GM18873 (cell line): ENCODE data around the gene OSBPL2.

Source experiments
- ATAC-seq: cut with Tn5 transposase; IDR thresholded peaks from one replicate; pipeline ENCODE4 v1.9.1; 2021; ENCODE audit warnings: mild to moderate bottlenecking, moderate library complexity, moderate number of reproducible peaks; ENCODE audit not compliant: unreplicated experiment, low FRiP score

OSBPL2 gene

DNA sequence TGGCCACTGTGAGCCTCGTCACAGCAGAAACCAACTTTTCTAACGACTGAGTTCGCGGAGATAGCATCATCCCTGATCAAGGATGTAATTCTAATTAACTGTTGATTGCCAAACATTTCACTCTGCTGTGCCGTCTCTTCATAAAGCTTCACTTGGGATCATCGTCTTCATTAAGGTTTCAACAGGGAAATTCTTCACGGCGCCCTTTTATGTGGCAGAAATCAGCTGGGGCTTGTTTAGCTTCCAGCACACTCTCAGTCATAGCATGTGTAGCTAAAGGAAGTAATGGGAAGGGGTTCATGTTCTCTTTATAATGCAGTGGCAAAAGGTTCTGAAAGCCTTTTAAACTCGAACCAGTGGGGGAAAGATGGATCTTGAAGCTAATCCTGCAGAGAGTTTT is 55.6 kb downstream of the OSBPL2 start:
- no peak for ATAC-seq

DNA sequence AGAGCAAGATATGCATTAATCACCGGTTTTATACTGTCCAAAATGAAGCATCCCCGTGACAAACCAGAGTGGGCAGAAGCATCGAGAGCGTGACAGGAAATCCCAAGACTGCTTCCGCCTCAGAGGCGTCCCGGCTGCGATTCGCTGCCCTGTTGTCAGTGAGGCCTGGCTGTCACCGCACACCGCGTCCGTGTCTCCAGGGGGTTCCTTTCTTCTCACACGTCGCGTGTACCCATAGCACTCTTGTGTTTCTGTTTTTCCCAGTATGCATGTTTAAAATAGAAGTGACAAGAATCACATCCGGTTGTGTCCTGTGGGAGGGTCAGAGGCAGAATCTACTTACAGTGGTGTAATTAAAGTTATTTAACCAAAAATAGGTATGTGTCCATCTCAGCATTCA is 56.2 kb downstream of the OSBPL2 start:
- ATAC-seq, result no peak

DNA sequence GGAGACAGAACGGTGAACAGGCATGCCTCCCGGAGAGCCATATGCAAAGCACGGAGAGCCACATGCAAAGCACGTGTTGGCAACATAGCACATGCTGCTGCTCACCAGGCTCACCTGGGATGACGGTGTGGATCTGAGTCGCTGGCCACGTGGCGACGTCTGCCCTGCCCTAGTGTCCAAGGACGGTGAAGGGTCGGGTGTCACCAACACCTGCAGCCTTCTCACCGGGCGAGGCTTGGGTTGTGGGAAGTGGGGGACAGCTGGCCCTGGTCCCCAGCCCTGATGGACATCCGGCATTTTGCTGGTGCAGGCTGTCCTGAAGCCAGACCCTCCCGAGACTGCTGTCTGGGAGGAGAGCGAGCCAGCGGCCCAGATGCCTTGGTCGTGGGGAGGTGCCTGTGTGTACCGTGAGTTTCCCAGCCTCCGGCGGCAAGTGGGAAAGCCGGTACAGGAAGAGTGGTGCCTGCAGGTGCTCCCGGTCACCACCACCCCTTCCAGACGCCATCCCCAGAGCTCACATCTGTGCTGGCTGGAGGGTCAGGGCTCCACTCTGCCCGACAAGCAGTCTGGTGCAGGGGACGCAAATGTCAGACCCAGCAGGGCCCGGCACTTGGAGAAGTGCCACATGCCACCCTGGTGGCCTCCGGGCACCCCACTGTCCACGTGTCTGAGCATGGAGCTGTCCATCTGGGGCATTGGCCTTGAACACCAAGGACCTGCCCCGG is 58.6 kb downstream of the OSBPL2 start:
- no peak for ATAC-seq

DNA sequence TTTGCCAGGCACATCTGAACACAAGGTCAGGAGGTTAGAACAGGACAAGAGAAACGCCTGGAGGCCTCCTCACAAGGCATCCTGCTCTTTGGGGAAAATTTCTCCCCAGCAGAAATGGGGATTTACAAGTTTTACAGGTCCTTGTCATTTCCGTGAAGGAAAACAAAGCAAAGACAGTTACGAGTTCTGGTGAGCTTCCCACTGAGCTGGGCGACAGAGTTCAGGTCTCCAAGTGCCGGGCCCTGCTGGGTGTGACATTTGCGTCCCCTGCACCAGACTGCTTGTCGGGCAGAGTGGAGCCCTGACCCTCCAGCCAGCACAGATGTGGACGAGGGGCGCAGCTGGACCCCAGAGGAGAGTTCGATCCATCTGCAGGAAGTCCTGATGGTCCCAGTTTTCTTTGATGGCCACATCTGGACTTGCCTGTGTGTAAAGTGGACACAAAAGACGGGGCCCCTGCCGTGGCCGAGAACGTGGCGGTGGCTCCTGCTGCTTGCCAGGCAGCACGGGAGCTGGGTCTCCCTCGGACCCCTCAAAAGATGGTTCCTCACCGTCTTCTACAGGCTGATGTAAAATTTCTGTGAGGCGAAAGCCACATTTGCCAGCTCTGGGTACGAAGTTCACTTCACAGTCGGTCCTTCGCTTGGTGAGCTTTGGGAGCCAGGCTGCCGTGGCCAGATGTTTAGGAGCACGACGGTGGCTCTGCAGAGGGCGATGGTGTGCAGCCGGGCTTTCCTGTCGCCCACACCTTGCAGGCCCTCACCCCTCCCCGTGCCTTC is 59.3 kb downstream of the OSBPL2 start:
- ATAC-seq, result no peak

DNA sequence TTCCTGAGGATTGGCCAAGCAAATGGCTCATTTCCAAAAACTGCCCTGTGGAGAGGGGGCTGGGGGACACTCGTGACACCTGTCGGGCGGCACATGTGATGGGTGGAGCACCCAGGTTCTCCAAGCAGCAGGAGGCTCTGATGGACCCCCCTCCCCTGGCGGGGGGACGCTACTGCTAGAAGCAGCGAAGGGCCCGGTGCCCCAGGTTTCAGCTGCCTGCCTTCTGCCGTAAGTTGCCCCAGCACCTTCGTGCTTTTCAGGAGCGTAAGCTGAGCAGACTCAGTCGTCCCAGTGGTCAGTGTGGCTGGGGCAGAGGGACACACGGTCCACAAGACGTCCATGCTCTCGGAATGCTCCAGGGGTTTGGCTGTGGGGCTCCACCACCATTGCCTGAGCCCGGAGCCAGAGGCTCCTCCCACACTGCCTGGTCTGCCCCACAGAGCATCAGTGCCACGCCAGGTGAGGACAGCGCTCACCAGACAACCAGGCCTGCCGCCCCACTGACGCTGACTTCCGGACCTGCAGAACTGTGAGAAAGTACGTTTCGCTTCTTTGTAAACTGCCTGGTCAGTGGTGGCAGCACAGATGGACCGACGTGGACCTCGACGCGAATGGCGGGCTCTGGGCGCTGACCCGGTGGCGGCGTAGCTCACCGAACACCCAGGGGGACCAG is 60.4 kb downstream of the OSBPL2 start:
- ATAC-seq, result no peak

DNA sequence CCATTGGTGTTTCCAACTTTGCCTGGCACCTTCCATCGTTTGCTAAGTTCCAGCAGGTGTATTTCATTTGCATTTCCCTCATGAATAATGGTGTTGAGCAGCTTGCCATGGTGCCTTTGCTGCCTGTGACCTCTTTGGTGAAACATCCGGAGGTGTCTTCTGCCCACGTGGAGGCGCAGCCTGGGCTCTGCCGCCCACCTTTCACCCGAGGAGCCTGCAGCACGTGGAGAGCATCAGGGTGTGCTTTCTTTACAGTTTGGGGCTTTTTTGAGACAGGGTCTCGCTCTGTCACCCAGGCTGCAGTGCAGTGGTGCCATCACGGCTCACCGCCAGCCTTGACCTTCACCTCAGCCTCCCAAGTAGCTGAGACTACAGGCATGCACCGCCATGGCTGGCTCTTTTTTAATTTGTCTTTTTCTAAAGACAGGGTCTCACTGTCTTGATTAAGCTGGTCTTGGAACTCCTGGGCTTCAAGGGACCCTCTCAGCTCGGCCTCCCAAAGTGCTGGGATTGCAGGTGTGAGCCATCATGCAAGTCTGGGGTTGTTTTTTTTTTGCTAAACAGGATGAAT is 61.4 kb downstream of the OSBPL2 start:
- no peak for ATAC-seq

DNA sequence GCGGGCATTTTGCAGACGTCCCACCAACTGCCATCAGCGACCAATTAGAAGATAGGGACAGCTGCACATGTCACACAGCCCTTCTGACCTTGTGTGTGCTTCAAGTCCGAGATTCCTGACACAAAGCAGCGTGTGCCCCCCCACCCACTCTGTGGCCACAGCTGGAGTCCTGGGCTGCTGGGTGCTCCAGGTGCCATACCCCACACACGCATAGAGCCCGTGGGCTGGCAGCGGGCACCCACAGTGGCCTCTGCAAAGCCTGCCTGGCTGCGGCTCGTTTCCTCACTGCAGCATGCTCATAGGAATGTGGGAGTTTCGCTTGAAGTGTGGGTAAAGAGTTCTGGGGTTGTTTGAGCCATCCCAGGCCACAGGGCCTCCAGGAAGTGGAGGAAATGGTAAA is 62.0 kb downstream of the OSBPL2 start:
- no peak for ATAC-seq

DNA sequence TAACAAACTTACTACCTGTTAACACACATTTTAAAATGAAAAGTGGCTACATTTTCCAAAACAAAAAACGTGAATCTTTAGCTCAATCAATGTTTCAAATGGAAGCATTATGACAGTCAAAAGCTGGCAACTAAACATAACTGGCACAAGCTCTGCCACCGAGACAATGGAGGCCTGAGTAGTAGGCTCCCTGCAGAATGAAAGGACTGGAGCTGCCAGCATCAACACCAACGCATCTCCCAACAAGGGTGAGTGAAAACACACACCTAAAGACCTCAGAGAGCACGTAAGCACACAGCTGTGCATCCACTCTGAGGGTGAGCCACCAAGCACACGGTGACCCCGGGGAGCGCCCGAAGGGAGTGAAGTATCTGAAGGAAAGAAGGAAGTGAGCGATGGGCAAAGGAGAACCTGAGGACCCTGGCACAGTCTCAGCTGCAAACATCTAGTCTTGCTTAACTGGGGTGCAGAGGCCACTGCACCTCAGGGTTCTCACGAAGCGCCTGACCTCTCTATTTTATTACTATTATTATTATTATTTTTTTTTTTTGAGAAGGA is 62.9 kb downstream of the OSBPL2 start:
- ATAC-seq, result no peak

DNA sequence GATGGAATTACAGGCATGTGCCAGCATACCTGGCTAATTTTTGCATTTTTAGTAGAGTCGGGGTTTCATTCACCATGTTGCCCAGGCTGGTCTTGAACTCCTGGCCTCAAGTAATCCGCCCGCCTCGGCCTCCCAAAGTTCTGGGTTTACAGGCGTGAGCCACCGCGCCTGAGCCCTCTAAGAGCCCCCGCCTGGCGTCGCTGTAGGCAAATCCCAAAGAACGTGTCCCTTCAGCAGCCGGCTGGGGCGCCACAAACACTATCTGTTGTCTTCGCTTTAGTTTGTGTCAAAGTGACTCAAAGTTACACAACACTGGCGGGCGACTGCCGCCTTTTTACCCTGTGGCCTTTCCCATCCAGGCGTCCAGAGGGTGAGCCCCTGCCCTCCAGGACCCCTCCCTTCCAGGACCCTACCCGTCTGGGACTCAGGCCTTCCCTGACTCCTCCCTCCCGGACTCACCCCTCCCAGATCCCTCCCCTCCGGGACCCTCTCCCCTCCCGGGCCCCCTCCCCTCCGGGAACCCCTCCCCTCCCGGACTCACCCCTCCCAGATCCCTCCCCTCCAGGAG is 63.5 kb downstream of the OSBPL2 start:
- peak; percentile 34 for ATAC-seq

DNA sequence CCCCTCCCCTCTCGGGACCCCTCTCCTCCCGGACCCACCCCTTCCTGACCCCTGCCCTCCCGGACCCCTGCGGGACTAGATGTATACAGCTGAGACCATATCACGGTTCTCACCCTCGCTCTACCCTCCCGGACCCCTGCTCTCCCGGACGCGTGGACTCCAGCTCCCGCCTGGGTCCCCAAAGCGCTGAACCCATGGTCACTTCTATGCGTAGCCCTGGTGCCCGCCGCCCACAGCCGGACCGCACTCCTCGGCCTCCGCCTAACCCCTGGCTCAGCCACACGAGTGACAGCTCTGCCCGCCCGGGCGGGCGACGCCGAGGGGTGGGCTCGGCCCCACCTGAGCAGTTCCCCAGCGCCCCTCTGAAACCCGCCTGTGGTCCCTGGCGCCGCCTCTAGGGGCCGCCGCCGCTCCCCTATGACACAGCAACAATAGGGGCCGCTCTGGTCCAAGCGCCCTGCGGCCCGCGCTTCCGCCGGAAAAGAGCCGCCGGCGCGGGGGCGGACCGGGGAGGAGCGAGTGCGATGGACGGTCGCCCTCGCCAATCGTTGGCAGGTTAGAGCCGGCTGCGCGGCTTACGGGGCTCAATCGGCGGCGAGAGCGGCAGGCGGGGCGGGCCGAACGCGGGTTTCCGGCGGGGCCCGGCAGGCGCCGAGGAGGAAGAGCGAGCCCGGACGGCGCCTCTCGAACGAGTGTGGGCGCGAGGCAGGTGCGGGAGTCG is 64.2 kb downstream of the OSBPL2 start, which contains the start of gene ADRM1:
ADRM1 (plus strand) TSS at position 657 of the 721 bp plus-strand sequence. CDS start 572 bp downstream, outside the sequence.
- ATAC-seq, result peak; percentile 84

DNA sequence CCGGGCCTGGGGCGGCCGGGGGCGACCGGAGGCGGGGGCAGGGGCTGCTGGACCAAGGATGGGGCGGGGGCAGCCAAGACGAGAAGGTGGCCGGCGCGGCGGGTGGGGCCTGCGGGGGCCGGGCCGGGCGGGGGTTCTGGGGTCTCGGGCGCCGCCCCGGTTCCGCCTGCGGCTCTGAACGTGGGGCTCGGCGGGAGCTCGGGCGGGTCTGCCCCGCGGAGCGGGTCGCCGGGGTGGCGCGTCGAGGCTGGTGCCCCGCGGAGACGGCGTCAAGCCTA is 64.7 kb downstream of the OSBPL2 start:
- ATAC-seq, result no peak

DNA sequence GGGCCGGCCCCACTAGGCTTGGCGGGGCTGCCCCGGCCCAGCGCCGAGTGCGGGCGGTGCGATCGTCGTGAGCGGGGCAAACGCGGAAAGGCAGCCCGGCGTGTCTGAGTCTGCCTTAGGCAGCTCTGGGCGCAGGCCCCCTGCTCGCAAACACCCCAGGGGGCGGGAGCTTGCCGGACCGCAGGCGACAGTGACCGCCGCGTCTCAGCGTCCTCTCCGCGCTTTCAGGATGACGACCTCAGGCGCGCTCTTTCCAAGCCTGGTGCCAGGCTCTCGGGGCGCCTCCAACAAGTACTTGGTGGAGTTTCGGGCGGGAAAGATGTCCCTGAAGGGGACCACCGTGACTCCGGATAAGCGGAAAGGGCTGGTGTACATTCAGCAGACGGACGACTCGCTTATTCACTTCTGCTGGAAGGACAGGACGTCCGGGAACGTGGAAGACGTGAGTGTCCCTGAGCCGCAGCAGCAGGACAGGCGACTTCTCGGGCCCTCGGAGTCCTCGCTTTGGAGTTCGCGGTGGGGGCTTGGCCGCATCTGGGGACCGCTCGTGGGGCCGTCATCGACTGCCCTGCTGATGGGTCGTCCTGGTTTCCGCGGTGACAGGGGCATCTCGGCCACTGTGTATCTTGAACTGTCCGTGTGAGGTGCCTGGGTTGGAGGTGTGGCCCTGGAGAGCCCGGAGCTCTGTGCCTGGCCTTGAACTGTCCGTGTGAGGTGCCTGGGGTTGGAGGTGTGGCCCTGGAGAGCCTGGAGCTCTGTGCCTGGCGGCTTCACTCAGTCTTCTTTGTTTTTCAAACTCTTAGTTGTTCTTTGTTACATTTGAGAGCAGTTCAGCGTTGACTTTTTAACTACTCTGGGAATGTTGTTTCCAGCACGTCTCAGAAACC is 65.3 kb downstream of the OSBPL2 start:
- ATAC-seq, result no peak

DNA sequence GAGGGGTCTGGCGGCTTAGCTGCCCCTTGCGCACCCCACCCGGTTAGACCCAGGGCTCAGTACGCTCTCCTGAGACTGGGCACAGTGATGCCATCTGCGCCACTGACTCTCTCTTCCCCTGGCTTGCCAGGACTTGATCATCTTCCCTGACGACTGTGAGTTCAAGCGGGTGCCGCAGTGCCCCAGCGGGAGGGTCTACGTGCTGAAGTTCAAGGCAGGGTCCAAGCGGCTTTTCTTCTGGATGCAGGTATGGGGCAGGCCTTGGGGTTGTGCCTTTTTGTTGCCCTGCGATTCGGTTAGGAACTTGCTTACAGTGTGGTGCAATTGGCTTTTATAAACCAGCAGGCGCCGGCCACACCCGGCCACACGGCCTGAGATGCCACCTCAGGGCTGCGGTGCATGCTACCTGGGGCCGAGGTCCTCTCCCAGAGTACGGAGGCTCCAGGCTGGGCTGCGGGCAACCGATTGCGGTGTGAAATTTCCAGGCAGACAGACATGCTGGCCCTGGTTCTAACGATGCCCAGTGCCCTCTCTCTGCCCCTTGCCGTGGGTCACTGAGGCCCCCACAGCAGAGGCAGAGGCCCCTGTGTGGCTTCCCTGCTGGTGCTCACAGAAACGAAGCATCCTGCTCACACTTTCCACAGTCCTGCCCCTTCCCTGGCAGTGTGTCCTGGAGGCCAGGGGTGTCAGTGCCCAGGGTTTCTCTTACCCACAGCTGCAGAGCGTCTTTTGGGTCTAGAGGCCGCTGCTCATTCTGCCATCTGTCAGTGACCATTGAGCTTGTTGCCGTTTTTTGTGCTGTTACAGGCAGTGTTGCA is 66.2 kb downstream of the OSBPL2 start:
- no peak for ATAC-seq

DNA sequence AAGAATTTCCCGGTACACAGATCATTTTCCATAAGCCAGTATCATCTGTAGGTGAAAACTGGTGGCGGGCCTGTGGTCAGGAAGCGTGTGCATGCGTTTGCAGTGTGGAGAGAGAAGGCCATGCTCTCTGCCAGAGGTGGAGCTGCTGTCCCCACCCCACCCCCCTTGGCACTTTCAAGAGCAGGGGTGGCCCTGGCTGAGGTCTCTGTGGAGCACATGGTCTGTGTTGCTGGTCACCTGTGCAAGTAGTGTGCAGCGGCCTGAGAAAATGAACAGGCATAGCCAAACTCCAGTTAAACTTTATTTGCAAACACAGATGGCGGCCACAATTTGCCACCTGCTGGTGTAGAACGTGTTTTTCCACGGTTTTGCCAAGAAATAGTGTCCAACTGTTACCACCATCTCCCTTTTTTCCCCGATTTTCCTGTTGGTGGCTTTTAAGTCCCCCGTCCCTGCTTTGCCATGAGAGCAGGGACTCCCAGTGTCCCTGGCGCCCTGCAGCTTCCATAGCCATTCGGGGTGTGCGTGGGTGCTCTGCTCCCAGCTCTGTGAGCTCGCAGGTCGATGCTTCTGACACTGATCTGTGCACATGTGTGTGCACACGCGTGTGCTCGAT is 66.9 kb downstream of the OSBPL2 start:
- no peak for ATAC-seq

DNA sequence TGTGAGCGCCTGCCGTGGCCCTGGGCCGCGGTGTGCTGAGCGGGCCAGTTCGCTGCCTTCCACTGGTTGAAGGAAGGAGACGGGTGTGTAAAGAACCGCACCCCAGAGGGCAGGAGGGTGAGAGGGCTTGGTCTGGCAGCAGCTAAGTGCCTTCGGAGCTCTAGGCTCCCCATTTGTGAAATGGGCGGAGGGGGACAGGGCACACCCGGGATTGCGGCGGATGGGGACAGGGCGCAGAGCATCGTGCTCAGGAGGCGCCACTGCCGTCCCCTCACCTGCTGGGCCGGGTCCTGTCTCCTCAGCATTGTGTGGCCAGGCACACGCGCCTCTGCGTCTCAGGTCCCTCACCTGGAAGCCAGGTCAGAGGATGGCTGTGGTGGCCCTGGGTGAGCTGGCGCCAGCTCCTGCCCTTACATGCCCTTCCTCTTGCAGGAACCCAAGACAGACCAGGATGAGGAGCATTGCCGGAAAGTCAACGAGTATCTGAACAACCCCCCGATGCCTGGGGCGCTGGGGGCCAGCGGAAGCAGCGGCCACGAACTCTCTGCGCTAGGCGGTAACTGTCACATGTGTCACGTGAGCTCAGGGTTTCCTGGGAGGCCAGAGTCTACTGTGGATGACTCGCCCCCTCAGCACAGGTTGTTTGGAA is 67.6 kb downstream of the OSBPL2 start:
- no peak for ATAC-seq

DNA sequence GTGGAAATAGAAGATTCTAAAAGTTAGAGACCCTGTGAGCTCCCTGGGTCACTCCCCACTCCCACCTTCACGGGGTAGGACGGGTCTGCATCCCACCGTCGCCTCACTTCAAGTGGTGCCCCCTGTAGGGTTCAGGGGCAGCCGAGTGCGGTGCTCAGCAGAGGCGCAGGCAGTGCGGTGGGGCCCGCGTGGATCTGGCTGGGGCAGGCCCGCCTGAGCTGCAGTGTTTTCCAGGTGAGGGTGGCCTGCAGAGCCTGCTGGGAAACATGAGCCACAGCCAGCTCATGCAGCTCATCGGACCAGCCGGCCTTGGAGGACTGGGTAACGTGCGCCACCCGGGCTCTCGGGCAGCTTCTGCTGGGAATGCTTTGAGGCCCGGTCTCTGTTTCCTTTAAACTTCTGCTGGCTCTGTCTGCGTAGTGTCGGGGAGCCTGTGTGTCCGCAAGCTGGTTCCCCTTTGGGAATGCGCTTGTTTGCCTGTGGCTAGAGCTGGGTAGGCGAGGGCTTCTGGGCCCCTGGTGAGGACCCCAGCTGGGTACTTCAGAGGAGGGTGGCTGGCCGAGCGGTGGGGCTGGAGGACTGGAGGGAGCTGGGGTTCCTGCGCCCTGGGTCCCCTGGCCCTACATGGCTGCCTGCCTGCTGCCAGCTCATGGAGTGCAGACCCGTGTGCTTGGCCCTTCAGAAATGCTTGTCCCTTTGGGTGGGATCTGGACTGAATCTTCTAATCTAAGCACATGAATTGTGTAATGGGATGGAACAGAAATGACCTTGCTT is 68.3 kb downstream of the OSBPL2 start:
- no peak for ATAC-seq
